GM12801 (cell line): ENCODE results near the gene SLC30A7.

Source experiments
- CTCF ChIP-seq: IDR thresholded peaks from one replicate; pipeline ENCODE4 v1.5.1; 2011; ENCODE audit warnings: control low read depth; ENCODE audit not compliant: insufficient read length; ENCODE audit errors: extremely low read depth

Gene SLC30A7

DNA sequence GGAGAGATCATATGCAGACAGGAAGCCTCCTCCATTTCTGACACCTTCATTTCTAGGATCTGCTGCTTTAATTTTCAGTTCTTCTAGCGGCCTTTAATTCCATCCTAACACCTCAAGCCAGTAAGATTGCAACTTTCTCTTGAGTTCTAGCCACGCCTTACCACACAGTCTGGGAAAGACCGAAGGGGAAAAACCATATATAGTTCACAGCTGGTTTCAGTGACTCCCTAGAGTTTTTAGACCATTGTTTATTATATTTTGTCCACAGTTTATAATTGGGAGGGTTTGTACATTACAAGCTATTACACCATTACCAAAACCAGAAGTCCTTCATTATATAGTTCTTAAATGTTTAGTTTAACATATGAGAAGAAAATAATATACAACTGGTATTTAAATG lies 92.2 kb downstream of the SLC30A7 start:
- TF ChIP-seq CTCF, result no peak

DNA sequence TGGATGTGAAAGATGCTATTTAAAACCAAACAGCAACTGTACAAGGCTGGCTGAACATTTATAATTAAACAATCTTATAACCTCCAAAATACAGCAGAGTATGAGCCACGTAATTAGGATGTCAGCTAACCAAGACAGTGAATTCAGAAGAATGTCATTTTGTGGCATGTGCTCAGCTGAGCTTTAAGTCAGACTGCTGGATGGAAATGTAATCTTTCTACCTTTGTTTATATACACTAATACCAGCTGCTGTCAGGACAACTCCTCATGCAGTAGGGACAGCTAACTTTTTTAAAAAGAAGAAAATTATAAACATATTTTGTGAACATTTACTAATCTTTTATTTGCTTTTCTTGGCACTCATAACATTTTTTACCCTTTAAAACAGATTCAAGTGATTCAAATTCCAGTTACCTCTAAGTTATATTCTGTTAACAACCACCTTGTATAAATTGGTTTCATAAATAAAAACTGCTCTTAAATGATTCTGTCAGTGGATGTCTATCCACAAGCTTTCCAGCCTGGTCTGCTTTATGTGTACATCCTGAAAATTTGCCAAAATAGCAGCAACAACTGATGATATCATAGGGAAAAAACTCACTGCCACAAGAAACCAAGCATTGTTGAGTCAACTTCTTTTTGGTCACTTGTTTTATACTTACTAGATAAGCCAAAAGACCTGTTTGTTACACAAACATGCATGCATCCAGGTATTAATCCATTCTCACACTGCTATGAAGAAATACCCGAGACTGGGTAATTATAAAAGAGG lies 93.6 kb downstream of the SLC30A7 start:
- no peak for TF ChIP-seq CTCF

- TF ChIP-seq CTCF, result no peak
Observed at GRCh38 chr1:100995198-100995988, 99.5 kb downstream of the SLC30A7 start.

DNA sequence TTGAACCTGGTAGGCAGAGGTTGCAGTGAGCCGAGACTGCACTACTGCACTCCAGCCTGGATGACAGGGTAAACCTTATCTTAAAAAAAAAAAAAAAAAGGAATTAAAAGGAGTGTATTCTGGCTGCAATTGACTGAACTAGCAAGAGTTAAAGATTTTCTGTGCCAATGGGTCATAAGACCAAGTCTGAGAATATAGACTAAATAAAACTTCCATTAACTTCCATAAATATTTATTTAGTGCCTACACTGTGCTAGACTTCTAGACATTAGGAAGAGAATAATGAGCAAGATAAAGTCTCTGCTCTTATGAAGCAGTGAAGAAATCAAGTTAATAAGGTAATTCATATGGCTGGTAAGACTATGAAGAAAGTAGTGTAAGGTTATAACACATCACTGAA lies 102.5 kb downstream of the SLC30A7 start:
- no peak for TF ChIP-seq CTCF

- no peak for TF ChIP-seq CTCF
Observed at GRCh38 chr1:101000131-101000873, 104.4 kb downstream of the SLC30A7 start.

DNA sequence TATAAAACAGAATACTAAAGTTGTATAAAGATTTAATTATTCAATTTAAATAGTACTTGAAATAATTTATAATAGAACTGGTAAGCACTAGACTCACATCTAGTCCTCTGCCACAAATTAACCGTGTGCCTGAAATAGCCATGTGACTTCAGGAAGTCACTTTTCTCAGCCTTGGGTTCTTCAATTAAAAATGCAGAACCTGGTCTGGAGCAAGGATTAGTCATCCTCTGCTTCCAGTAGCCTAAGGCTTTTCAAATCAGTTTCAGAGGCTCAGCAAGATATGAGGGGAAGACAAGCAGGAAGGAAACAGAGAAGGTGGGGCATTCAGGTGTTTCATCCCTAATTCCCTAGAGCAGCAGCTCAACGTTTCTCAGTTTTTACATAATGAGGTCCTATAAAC lies 106.7 kb downstream of the SLC30A7 start:
- no peak for TF ChIP-seq CTCF

DNA sequence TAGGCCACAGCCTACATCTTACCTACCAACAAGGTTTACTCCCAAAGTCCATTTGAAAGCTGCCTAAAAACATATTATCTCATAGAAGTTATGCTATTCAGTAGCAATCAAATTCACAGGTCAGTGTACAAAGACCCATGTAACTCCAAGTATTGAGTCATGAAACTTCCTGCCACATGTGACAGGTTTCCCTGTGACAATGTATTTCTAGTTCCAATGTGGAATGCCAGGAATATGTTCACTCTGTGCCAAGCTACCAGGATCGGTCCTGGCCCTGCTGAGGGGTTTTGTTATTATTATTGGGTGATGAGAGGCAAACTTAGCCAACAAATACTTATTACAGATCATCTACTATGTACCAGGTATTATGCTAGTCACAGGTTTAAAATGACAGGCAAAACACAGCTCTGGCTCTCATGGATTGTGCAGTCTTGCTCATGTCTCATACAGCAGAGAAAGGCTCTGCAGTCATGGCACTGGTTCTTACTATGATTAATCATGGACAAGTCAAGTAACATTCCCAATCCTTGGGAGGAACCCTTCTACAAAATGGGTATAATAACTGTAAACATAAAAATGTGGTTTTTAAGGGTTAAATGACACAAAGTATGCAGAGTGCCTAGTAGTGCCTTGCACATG lies 107.2 kb downstream of the SLC30A7 start:
- TF ChIP-seq CTCF, result no peak
